ENCODE measurements around the gene DYRK1B.

GRCh38 chr19:39867952-39868351, 34.0 kb upstream of the DYRK1B start:
- no peak for TF ChIP-seq MXI1 (conservative IDR thresholded peaks at IDR 0.05; ENCODE audit: poor library complexity, severe bottlenecking)
- TF ChIP-seq EZH2 (IDR thresholded peaks at IDR 0.05; ENCODE audit: borderline replicate concordance, insufficient read depth, low read length, poor library complexity, severe bottlenecking), result no peak
- TF ChIP-seq CTCF (IDR thresholded peaks at IDR 0.05; ENCODE audit: poor library complexity, severe bottlenecking), result no peak
- no peak for TF ChIP-seq SMC3 (conservative IDR thresholded peaks at IDR 0.05; ENCODE audit: poor library complexity)
- no peak for TF ChIP-seq EP300 (conservative IDR thresholded peaks at IDR 0.05; ENCODE audit: poor library complexity, severe bottlenecking)
